Medulla oblongata (tissue), 1 donor: ENCODE results near the gene ABR.
"Not testable (repeated sequence)": the region's sequence is repeated elsewhere in the genome, so short reads cannot be mapped to it uniquely, and the experiment has no call there.

Experiments
- DNase-seq: peaks from one replicate; pipeline ENCODE4 v3.0.0-alpha.2; 2015; ENCODE audit errors: extremely low spot score

ABR gene

GRCh38 chr17:1048516-1049115 lies 131.2 kb downstream of the ABR start:
- DNase-seq, result not testable (repeated sequence)

- no peak for DNase-seq
Observed at GRCh38 chr17:1047879-1048470, 131.8 kb downstream of the ABR start.

GRCh38 chr17:1047177-1047878 lies 132.5 kb downstream of the ABR start:
- DNase-seq, result no peak

- no peak for DNase-seq
Observed at GRCh38 chr17:1045456-1045855, 134.3 kb downstream of the ABR start.

- not testable (repeated sequence) for DNase-seq
Observed at GRCh38 chr17:1044387-1045009, 135.3 kb downstream of the ABR start.

GRCh38 chr17:1043601-1044251 lies 136.1 kb downstream of the ABR start:
- DNase-seq, result no peak

- no peak for DNase-seq
Observed at GRCh38 chr17:1042486-1042885, 137.3 kb downstream of the ABR start.

GRCh38 chr17:1041746-1042145 lies 138.0 kb downstream of the ABR start:
- no peak for DNase-seq

- peak; percentile 81 for DNase-seq
Observed at GRCh38 chr17:1040216-1040600, 139.6 kb downstream of the ABR start.

GRCh38 chr17:1039511-1040215 lies 140.1 kb downstream of the ABR start:
- DNase-seq, result peak; percentile 88

GRCh38 chr17:1039123-1039507 lies 140.7 kb downstream of the ABR start:
- DNase-seq, result no peak

- DNase-seq, result no peak
Observed at GRCh38 chr17:1038459-1039122, 141.2 kb downstream of the ABR start.

GRCh38 chr17:1037238-1037879 lies 142.4 kb downstream of the ABR start:
- no peak for DNase-seq

- DNase-seq, result no peak
Observed at GRCh38 chr17:1036845-1037237, 142.9 kb downstream of the ABR start.

- no peak for DNase-seq
Observed at GRCh38 chr17:1036171-1036844, 143.5 kb downstream of the ABR start.

- no peak for DNase-seq
Observed at GRCh38 chr17:1035546-1036170, 144.1 kb downstream of the ABR start.

- no peak for DNase-seq
Observed at GRCh38 chr17:1034652-1035210, 145.1 kb downstream of the ABR start.

GRCh38 chr17:1033503-1033902 lies 146.3 kb downstream of the ABR start:
- DNase-seq, result no peak

- no peak for DNase-seq
Observed at GRCh38 chr17:1032391-1032790, 147.4 kb downstream of the ABR start.
